Measurements from ENCODE around the gene CXXC5.

CXXC5 gene

GRCh38 chr5:139651853-139652787 is 4.0 kb downstream of the CXXC5 start:
- DNase-seq (ENCODE audit: low read depth in 2 of 2), result no peak

GRCh38 chr5:139652788-139653241 is 4.7 kb downstream of the CXXC5 start:
- no peak for DNase-seq (ENCODE audit: low read depth in 2 of 2)

- DNase-seq (ENCODE audit: low read depth in 2 of 2), result no peak
These were observed 5.5 kb downstream of the CXXC5 start for GRCh38 chr5:139653616-139654015.

GRCh38 chr5:139654464-139654863 is 6.3 kb downstream of the CXXC5 start:
- no peak for DNase-seq (ENCODE audit: low read depth in 2 of 2)

- DNase-seq (ENCODE audit: low read depth in 2 of 2), result no peak
These were observed 6.8 kb downstream of the CXXC5 start for GRCh38 chr5:139654871-139655491.

GRCh38 chr5:139655727-139656271 is 7.7 kb downstream of the CXXC5 start:
- DNase-seq (ENCODE audit: low read depth in 2 of 2), result no peak

- DNase-seq (ENCODE audit: low read depth in 2 of 2), result no peak
These were observed 9.5 kb downstream of the CXXC5 start for GRCh38 chr5:139657363-139658321.

GRCh38 chr5:139658501-139658927 is 10.4 kb downstream of the CXXC5 start:
- no peak for DNase-seq (ENCODE audit: low read depth in 2 of 2)

- no peak for DNase-seq (ENCODE audit: low read depth in 2 of 2)
These were observed 10.9 kb downstream of the CXXC5 start for GRCh38 chr5:139658928-139659667.

GRCh38 chr5:139659695-139660101 is 11.5 kb downstream of the CXXC5 start:
- no peak for DNase-seq (ENCODE audit: low read depth in 2 of 2)

GRCh38 chr5:139660105-139660922 is 12.2 kb downstream of the CXXC5 start:
- no peak for DNase-seq (ENCODE audit: low read depth in 2 of 2)

- DNase-seq (ENCODE audit: low read depth in 2 of 2), result no peak
These were observed 13.0 kb downstream of the CXXC5 start for GRCh38 chr5:139660923-139661814.

GRCh38 chr5:139662617-139663016 is 14.5 kb downstream of the CXXC5 start:
- no peak for DNase-seq (ENCODE audit: low read depth in 2 of 2)

GRCh38 chr5:139663207-139664085 is 15.3 kb downstream of the CXXC5 start:
- no peak for DNase-seq (ENCODE audit: low read depth in 2 of 2)

- DNase-seq (ENCODE audit: low read depth in 2 of 2), result no peak
These were observed 16.0 kb downstream of the CXXC5 start for GRCh38 chr5:139664086-139664693.

- DNase-seq (ENCODE audit: low read depth in 2 of 2), result no peak
These were observed 16.7 kb downstream of the CXXC5 start for GRCh38 chr5:139664727-139665351.

- no peak for DNase-seq (ENCODE audit: low read depth in 2 of 2)
These were observed 17.5 kb downstream of the CXXC5 start for GRCh38 chr5:139665626-139666025.
